GM03348 (cell line): Measurements from ENCODE around the gene ROBO1.
A peak's percentile ranks its signal among the peaks of the same experiment; 100 is the strongest.

Experiments
- DNase-seq: peaks from one replicate; pipeline ENCODE4 v3.0.0; 2012; ENCODE audit warnings: low spot score

The ROBO1 gene

DNA sequence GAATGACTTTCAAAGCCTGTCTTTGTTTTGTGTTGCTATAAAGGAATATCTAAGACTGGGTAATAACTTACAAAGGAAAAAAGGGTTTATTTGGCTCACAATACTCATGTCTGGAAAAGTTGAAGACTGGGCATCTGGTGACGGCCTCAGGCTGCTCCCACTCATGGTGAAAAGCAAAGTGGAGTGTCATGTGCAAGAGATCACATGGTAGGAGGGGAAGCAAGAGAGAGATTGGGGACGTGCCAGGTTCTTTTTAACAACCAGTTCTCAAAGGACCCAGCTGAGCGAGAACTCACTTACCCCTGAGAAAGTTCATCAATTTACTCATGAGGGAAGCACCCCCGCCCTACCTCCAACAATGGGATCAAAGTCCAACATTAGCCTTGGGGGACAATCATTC lies 929.4 kb downstream of the ROBO1 start:
- DNase-seq, result no peak

DNA sequence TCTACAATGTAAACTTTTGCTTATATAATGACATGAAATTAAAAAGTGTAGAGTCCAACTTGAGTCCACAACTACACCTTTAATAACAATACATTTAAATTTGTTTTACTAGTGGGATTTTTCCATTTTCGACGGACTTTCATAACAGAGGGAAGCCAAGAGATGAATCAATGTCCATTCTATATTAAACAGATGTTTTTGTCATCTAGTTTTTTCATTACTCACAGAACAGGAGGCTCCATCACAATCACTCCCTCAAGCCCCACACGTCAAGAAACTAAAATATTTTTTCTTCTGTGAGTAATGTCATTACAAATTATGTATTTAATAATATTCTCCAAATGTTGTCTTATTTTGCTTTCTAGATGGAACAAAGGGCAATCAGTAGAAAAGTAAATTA lies 932.9 kb downstream of the ROBO1 start:
- DNase-seq, result no peak

DNA sequence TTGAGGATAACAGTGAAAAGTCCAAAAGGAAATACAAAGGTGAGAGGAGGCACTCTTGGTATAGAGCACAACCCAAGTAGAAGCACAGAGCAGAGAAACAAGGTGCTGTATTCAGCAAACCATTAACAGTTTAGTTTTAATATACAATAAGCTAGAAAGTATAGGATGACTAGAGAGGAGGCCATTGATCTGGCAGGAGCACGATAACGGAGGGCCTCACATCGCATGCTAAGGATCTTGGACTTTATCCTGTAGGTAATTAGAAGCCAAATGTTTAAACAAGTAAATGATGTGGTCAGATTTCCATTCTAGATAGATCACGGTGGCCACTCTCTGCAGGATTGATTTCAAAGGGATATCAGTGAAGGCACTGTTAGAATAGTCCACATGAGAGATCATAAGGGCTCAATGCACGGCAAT lies 935.0 kb downstream of the ROBO1 start:
- no peak for DNase-seq

DNA sequence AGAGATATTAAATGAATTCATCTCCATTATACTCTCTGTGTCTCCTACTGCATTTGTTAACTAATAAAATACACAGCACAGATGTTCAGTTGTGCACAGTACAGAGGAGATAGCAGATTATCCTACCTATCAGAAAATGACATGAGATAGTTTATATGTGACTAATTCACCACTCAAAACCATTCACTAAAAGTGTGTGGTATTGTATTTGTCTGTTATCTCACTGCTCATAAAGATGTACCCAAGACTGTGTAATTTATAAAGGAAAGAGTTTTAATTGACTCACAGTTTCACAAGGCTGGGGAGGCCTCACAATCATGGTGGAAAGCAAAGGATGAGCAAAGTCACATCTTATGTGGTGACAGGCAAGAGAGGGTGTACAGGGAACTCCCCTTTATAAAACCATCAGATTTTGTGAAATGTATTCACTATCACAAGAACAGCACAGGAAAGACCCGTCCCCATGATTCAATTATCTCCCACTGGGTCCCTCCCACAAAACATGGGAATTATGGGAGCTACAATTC lies 936.3 kb downstream of the ROBO1 start:
- DNase-seq, result no peak

DNA sequence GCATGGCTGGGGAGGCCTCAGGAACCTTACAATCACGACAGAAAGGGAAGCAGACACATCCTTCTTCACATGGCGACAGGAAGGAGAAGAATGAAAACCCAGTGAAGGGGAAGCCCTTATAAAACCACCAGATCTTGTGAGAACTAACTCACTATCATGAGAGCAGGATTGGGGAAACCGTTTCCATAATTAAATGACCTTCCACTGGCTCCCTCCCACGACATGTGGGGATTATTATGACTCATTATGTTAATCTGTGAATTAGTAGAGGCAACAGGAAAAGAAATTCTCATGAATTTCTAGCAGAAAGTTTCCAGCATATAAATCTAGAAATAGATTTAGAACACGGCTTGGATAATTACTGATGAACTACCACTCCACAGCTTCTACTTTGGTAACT lies 937.3 kb downstream of the ROBO1 start:
- no peak for DNase-seq

DNA sequence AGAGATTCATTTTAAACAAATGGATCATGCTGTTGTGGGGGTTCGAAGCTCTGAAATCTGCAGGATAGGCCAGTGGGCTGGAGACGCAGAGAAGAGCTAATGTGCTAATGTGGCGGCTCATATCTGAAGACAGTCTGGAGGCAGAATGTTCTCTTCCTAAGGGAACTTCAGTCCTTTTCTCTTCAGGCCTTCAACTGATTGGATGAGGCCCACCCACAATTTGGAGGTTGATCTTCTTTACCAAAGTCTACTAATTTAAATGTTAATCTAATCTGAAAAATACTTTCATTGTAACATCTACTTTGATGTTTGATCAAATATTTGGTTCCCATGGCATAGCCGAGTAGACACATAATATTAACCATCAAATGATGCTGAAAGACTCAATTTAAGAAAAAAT lies 940.2 kb downstream of the ROBO1 start:
- DNase-seq, result no peak

DNA sequence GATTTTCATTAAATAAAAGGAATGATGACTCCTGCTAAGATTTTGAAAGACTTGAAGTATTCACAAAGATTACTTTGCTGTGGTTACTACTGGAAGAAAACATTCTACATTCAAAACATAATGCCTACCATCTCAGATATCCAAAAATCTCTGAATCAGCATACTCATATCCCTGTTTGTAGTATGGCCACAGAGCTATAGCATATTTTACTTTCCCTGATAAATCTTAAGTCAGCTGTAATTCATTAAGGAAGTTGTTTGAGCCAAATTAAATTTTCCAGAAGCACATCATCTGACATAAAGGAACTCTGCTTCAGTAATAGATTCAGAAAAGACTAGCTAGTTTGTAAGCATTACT lies 942.0 kb downstream of the ROBO1 start:
- DNase-seq, result no peak

DNA sequence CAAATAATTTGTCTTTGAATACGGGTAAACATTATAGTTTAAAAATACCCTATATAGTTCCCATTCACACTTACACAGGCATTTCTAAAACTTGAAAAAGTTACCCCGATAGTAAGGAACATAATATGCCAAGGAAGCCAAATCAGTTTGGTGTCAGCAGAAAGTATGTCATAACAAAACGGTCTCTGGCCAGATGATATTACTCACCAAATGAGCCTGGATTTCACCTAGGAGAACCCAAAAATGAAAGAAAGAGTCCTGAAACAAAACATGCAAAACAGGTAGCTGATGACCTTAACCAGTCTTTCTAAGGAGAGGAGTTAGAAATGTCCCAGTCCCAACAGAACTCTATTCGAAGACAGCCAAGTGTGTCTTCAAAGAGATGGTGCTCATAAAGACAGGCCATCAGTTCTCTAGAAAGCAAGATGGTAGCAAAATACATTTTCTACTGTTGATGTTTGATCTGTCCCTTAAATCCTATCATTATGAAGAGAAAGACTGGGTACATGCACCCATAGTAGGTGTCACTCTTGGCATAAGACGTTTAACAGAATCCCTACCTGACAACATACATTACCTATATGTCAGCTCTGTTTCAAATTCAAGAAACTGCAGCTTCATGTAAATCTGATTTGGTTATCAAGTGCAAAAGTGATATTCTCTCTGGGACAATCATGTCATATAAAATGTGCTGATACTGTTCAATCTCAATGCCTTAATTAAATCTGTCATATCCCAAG lies 942.5 kb downstream of the ROBO1 start:
- DNase-seq, result no peak

DNA sequence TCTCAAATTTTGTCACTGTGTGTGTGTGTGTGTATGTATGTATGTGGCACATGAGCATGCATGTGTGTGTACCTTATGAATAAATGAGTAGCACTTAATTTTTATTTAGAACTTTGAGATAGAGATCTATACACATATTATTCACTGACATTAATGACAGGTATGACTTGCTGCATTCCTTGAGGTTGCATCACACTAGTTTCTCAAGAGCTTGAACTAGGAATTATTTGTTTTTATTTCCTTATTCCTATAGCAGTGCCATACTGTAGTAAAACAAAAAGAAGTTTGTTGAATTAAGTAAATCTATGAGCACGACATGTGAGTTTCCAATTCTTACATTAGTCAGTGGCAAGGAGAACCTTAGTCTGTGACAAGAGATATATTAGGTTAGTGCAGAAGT lies 943.9 kb downstream of the ROBO1 start:
- peak; percentile 13 for DNase-seq

DNA sequence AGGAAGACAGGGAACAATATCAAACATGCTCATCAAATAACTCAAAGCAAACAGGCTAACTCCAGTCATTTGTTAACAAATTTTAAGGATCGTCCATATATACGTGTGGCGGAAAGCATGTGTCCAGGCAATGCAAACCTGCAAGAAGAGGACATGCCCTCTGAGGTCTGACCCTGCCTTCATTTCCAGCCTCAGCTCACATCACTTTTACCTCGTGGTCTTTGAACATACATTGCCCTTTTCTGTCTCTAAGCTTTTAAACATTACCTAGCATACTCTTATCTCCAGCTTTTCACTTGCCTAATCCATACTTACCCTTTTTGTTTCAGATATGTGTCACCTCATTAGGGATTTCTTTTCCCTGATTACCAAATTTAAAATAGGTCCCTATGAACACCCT lies 944.4 kb downstream of the ROBO1 start:
- DNase-seq, result no peak

DNA sequence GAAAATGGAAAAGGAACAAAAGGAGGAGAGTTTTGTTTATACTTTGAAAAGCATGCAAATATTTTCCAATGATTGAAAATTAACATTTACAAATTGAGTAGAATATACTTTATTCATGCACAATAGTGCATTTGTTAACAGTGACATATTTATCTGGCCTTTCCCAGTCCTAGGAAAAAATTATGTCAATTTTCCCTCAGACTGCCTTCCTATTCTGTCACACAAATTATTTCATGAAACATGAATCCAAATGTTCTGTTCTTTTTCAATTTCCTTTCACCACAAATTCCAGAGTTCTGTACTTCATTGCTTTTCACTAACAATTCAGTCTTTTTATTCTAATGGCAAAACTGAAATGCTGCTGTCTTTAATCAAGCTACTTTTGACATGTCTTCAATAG lies 945.1 kb downstream of the ROBO1 start:
- no peak for DNase-seq

DNA sequence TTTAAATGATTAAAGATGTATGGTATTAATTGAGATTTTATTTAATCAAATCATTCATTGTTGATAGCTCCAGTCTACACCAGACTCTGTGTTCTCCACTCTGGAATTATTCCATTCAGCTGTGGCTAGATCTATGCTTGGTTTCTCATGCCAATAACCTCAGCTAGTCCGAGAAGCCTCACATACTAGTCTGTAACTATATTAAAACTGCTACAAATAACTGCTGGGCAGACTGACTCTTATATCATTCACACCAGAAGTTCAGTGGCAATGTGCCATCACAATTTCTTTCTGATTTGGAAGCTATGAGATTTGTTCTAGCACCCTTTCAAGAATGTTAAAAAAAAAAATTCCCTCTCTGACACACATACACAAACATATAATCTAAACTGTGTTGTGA lies 947.3 kb downstream of the ROBO1 start:
- no peak for DNase-seq

DNA sequence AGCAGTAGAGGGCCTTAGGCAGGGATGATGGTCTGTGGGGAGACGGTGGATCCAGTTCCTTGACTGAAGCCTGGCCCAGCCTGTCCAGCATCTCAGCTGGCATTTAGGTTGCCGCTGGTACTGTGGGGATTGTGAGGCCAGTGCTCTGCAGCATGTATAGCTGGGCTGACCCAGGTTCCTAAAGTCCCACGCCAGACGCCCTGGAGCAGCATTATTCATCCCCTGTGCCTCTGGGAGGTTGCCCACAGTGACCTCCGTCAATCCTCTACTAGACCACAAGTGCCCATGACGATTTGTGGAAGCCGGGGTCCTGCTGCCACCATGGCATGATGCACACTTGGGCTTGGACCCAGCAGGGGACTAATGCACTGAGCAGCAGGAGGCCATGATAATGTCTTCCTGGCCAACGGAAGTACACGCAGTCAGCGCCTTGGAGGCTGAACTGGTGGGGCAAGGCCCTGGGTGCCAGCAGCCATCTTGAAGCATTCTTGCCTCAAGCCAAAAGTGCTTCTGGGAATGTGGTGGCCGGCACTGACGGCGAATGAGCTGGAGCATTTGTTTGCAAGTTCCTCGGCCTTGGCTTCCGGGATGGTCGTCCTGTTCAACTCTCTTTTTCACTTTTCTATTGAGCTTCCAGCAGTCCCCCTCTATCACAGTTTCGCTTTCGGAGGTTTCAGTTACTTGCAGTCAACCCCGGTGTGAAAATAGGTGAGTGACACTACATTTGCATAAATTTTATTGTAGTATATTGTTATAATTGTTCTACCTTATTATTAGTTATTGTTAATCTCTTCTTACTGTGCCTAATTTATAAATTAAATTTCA lies 949.4 kb downstream of the ROBO1 start:
- DNase-seq, result no peak

DNA sequence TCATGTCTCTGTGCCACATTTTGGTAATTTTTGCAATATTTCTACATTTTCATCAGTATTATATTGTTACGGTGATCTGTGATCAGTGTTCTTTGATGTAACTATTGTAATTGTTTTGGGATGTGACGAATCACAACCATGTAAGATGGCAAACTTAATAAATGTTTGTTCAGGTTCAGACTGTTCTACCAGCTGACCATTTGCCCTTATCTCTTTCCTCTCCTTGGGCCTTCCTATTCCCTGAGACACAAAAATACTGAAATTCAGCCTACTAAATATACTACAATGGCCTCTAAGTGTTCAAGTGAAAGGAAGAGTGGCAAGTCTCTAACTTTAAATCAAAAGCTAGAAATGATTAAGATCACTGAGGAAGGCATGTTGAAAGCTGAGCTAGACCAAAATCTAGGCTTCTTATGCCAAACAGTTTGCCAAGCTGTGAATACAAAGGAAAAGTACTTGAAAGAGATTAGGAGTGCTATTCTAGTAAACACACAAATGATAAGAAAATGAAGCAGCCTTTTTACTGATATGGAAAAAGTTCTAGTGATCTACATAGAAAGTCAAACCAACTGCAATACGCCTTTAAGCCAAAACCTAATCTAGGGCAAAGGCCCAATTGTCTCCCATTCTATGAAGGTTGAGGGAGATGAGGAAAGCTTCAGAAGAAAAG lies 952.8 kb downstream of the ROBO1 start:
- DNase-seq, result no peak

DNA sequence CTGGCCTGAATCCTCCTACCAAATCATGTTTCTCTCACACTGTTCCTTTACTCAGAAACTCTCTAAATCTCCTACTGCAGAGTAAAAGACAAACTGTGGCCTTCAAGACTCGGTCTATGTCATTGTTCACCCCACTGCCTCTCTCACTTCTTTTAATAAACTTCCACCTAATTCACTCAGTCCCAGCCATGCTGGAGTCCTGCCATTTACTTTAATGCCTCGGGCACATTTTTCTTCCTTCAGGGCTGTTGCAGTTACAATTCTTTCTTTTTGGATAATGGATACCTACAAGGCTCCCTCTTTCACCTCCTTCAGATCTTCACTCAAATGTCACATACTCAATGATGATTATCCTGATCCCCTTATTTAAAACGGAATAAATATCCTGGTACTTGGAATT lies 955.6 kb downstream of the ROBO1 start:
- no peak for DNase-seq

DNA sequence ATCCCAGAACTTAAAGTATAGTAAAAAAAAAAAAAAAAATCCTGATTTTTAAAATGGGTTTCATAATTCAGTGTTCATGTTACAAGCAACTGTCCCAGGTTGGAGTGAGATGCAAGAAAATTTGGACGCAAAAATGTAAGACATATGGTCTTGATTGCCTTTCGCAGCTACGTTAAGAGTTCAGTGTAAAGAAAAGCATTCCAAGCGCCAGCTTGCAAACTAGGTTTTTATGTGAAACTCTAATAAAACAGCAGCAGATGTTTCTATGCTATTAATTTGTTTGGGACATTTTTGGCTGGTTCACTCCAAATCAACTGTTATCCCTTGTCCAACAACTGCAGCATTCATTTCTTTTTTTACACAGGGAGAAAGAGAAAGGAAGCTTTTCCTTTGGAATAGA lies 957.8 kb downstream of the ROBO1 start:
- DNase-seq, result peak; percentile 5

DNA sequence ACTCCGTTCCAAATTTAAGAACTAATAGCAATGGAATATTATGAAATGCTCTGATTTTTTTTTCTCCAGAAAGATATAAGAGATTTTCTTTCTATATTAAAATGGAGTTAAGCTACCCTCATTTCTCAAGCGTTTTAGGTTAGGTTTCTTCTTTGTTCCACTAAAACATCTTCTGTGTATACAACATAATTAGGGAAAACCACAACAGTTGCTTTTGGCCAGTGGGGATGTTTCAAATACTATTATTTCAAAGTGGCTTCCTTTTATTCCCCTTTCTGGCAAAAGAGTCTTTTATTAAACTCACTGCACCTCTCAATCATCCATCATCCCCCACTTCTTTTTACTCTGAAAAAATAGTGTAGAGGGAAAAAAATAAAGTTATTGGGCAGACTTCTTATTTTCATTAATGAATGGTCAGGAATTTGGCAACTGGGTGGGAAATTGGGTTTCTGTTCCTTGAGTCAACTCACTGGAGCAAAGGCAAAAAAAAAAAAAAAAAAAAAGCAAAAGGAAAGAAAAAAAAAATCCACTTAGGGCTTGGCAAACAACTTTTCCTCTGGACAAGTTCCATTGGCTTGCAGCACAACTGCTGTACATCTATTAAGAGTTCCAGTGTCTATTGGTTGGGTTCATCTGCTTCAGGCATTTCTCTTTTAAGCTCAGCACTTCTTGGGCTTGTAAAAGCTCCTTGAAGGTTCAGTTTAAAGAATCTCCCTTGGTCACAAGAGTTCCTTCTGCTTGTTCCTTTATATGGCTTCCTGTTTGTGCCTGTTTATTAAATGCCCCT lies 963.4 kb downstream of the ROBO1 start:
- peak; percentile 37 for DNase-seq

DNA sequence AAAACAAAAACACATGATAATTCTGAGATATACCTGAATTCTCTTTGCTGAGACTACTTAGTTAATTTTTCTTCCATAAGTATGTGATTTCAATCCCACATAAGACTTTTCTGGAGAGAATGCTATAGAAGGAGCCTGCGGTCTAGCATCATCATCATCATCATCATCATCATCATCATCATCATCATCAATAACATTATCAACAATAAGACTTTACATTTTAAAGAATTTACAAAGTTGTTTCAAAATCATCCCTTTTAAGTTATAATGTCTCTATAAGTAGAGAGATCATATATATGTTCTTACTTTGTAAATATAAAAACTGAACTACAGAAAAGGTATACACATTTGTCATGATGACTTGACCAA lies 965.3 kb downstream of the ROBO1 start:
- DNase-seq, result no peak

DNA sequence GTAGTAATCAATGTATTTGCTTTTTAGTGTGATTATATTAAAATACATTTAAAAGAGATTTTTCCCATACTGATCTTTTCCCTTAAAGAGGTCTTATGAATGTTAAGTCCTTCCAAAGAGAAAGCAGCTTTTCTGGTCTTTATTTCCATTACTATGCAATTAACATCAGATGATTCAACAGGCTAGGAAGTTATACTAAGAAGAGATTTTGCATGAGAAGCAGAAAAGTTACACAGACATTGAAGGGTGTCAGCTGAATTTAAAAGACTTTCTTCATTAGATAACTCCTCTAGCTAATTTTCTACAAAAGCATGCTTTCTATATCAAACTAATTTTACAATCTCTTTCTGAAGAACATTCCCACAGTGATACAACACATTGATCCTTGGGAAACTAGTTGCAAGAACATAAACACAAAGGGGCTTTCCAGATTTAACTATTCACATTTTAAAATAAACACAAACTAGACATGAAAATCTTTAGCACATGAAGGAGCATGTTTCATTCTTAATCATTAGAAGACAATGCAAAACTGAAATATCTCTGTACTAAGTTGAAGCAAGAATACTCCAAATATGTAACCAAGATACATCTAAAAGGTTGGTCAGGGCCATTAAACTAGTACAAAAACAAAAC lies 965.8 kb downstream of the ROBO1 start:
- DNase-seq, result no peak

DNA sequence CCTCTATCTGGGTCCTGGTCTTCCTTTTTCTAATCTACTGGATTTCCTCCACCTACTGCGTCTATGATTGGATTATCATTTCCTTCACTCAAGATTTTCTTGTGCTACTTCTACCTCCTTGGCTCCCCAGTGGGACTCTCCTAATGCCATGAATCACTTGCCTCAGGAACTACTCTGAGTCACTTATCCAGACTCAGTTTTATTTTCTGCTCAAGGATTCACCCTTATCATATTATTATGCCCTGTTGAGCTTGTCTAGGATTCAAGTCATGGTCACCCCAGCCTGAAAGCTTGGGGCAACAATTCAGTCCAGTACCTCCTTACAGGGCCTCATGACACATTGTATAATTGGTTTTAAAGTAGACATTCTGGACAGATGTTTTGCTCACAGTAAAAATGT lies 968.1 kb downstream of the ROBO1 start:
- no peak for DNase-seq

DNA sequence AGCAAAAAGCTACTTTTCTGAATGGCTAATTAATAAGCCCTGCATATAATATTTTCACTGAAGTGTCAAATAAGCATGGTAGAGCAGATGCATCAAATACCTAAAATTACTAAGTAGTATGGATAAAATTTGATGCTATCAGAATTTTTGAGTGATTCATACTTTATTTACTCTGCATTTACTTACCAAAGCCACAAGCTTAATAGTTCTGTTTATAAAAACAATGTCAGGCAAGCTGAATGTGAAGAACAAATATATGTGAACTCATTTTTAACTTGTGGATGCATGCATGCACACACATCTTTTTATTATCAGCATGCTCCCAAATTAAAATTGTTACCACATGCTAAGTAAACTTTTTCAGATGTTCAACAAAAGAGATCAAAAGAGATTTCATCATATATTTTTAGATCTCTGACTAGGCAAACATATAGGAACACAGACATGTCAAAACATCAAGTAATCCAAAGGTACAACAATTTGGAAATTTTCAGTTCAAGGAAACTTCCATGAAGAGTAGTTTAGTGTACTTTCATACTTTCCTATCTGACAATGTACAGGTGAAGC lies 969.4 kb downstream of the ROBO1 start:
- DNase-seq, result no peak
